ENCODE data around the gene TRIP12.

TRIP12 gene

GRCh38 chr2:229734410-229734809 is 187.4 kb downstream of the TRIP12 start:
- no peak overlapping the region for H3K4me3 Mint-ChIP-seq
- DNase-seq, result no peak
- H3K27ac Mint-ChIP-seq, result no peak overlapping the region
- peaks cover 44% of the 10 kb centered on the region for H3K9me3 Mint-ChIP-seq
- no peaks in the 10 kb centered on the region for H3K4me1 Mint-ChIP-seq
- peaks cover 10% of the 10 kb centered on the region for H3K27me3 Mint-ChIP-seq (ENCODE audit: low read depth, poor library complexity)
- H3K36me3 Mint-ChIP-seq (ENCODE audit: low read depth), result no peaks in the 10 kb centered on the region
- TF ChIP-seq CTCF (IDR thresholded peaks at IDR 0.05), result no peak

DNA sequence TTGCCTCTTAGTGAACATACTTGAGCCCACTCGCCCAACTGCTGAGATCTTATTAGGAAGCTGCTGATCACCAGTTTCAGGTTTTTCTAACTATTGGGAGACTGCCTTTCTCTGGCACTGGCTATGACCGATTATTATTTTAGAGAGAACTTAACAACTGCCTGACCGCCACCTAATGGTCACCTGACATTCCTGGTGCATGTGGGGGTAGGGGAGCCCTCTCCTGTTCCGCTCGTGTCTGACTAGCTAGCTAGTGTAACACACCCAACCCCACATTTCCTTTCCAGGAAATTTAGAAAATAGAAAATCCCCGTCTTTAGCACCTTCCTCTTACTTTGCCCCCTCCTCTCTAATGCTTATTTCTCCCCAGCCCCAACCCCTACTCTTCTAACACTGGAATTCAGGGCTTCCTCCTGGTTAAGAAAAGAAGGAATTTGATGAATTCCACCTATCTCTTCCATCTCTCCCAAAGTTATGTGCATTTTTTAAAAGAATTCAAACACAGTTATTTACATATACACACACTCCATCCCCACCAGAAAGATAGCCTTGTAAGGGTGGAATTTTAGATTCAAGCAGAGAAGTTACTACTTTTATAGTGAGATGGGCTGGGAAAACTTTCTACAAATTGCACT is 188.1 kb downstream of the TRIP12 start:
- Mint-ChIP-seq H3K27ac (no peak overlapping the region), H3K4me3 (no peak overlapping the region)

DNA sequence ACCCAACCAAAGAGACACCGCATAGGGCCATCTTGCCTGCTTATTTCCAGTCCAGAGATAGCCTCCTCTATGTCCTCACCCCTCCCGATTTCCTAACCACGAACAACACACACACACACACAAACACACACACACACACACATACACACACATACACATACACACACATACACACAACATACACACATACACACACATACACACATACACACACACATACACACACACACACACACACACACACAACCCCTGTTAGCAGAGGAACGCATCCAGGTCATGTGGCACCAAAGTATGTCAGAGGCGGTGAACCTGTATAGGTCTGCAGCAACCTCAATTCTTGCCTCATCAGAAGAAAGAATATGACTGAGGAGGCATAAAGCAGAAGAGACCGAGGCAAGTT is 188.9 kb downstream of the TRIP12 start:
- no peak for DNase-seq
- no peak for TF ChIP-seq CTCF (IDR thresholded peaks at IDR 0.05)
- H3K4me1 Mint-ChIP-seq, result no peaks in the 10 kb centered on the region
- peaks cover 29% of the 10 kb centered on the region for H3K9me3 Mint-ChIP-seq
- peaks cover 10% of the 10 kb centered on the region for H3K27me3 Mint-ChIP-seq (ENCODE audit: low read depth, poor library complexity)
- no peak overlapping the region for H3K4me3 Mint-ChIP-seq
- no peaks in the 10 kb centered on the region for H3K36me3 Mint-ChIP-seq (ENCODE audit: low read depth)
- no peak overlapping the region for H3K27ac Mint-ChIP-seq

More for the DNA sequence above, 188.1 kb downstream of the TRIP12 start:
- Mint-ChIP-seq H3K36me3 (ENCODE audit: low read depth) (no peaks in the 10 kb centered on the region), H3K4me1 (no peaks in the 10 kb centered on the region), H3K9me3 (peaks cover 37% of the 10 kb centered on the region), H3K27me3 (ENCODE audit: low read depth, poor library complexity) (peaks cover 10% of the 10 kb centered on the region)
- no peak for TF ChIP-seq CTCF (IDR thresholded peaks at IDR 0.05)
- no peak for DNase-seq

- Mint-ChIP-seq H3K4me1 (no peaks in the 10 kb centered on the region), H3K27me3 (ENCODE audit: low read depth, poor library complexity) (peaks cover 10% of the 10 kb centered on the region), H3K4me3 (no peak overlapping the region), H3K27ac (no peak overlapping the region), H3K36me3 (ENCODE audit: low read depth) (no peaks in the 10 kb centered on the region), H3K9me3 (peaks cover 19% of the 10 kb centered on the region)
- TF ChIP-seq CTCF (IDR thresholded peaks at IDR 0.05), result no peak
- DNase-seq, result no peak
These were observed 189.9 kb downstream of the TRIP12 start for GRCh38 chr2:229731916-229732315.

- no peak overlapping the region for H3K4me3 Mint-ChIP-seq
- peaks cover 16% of the 10 kb centered on the region for H3K9me3 Mint-ChIP-seq
- peaks cover 2% of the 10 kb centered on the region for H3K4me1 Mint-ChIP-seq
- no peak overlapping the region for H3K27ac Mint-ChIP-seq
- no peaks in the 10 kb centered on the region for H3K36me3 Mint-ChIP-seq (ENCODE audit: low read depth)
- H3K27me3 Mint-ChIP-seq (ENCODE audit: low read depth, poor library complexity), result peaks cover 13% of the 10 kb centered on the region
- TF ChIP-seq CTCF (IDR thresholded peaks at IDR 0.05), result no peak
- DNase-seq, result no peak
These were observed 190.4 kb downstream of the TRIP12 start for GRCh38 chr2:229731363-229731762.

DNA sequence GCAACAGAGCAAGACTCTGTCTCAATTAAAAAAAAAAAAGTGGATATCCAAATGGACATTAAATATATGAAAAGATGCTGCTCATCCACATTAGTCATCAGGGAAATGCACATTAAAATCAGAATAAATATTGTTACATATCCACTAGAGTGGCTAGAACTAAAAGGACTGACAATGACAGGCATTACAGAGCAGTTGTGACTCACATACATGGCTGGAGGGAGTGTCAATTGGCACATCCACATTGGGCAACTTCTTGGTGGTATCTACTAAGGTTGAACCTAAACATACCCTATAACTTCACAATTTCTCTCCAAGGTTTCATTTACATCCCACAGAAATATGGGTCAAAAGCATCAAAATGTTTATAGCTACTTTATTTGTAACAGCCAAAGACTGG is 193.4 kb downstream of the TRIP12 start:
- no peak for DNase-seq
- H3K9me3 Mint-ChIP-seq, result no peaks in the 10 kb centered on the region
- H3K27ac Mint-ChIP-seq, result no peak overlapping the region

More for the DNA sequence above, 193.4 kb downstream of the TRIP12 start:
- Mint-ChIP-seq H3K4me1 (peaks cover 9% of the 10 kb centered on the region), H3K4me3 (no peak overlapping the region), H3K27me3 (ENCODE audit: low read depth, poor library complexity) (peaks cover 23% of the 10 kb centered on the region), H3K36me3 (ENCODE audit: low read depth) (no peaks in the 10 kb centered on the region)
- no peak for TF ChIP-seq CTCF (IDR thresholded peaks at IDR 0.05)
